HepG2 (cell line): ENCODE data around the gene SLC43A3. TPM values are rescaled to one million over a fixed set of nuclear protein-coding genes. Genes with fewer than 3 reads are reported as not detected.

Experiments
- BATF2 ChIP-seq: sonication (generic); formaldehyde crosslinking; IDR thresholded peaks from 2 replicates; pipeline ENCODE4 v1.8.0; 2022; ENCODE audit warnings: mild to moderate bottlenecking, missing genetic modification reagents, moderate library complexity
- IRX3 ChIP-seq: sonication (generic); formaldehyde crosslinking; IDR thresholded peaks from 2 replicates; pipeline ENCODE4 v1.8.1; 2023; ENCODE audit warnings: mild to moderate bottlenecking, low read depth, missing genetic modification reagents, borderline replicate concordance
- MLX ChIP-seq: IDR thresholded peaks from 2 replicates; pipeline ENCODE4 v1.6.1; 2016
- MTERF4 ChIP-seq: sonication (generic); formaldehyde crosslinking; IDR thresholded peaks from 2 replicates; pipeline ENCODE4 v1.8.0; 2023; ENCODE audit warnings: mild to moderate bottlenecking, missing genetic modification reagents
- NCOA2 ChIP-seq: sonication (generic); formaldehyde crosslinking; IDR thresholded peaks from 2 replicates; pipeline ENCODE4 v1.8.0; 2022; ENCODE audit warnings: inconsistent platforms
- NR2F2 ChIP-seq: IDR thresholded peaks from 2 replicates; pipeline ENCODE4 v1.6.1; 2012; ENCODE audit warnings: low read depth, inconsistent platforms, borderline replicate concordance
- RXRB ChIP-seq: IDR thresholded peaks from 2 replicates; pipeline ENCODE4 v1.6.1; 2016; ENCODE audit warnings: borderline replicate concordance, missing genetic modification reagents, missing compliant biosample characterization
- SETDB1 ChIP-seq: sonication (generic); formaldehyde crosslinking; IDR thresholded peaks from 2 replicates; pipeline ENCODE4 v1.5.1; 2020; ENCODE audit warnings: missing genetic modification reagents, mild to moderate bottlenecking, borderline replicate concordance
- TEAD2 ChIP-seq: sonication (generic); formaldehyde crosslinking; IDR thresholded peaks from 2 replicates; pipeline ENCODE4 v1.9.0; 2021; ENCODE audit warnings: missing genetic modification reagents
- THAP9 ChIP-seq: sonication (generic); formaldehyde crosslinking; IDR thresholded peaks from 2 replicates; pipeline ENCODE4; 2020; ENCODE audit warnings: missing genetic modification reagents, mild to moderate bottlenecking, borderline replicate concordance
- U2AF1 ChIP-seq: fragments of 200-400 bp; formaldehyde crosslinking; optimal IDR thresholded peaks from 2 replicates; pipeline ENCODE3; 2017; ENCODE audit warnings: mild to moderate bottlenecking, low read depth, low read length
- ZFP90 ChIP-seq: sonication (generic); formaldehyde crosslinking; IDR thresholded peaks from 2 replicates; pipeline ENCODE4 v1.8.0; 2022; ENCODE audit warnings: missing genetic modification reagents, mild to moderate bottlenecking, inconsistent platforms, borderline replicate concordance
- ZNF546 ChIP-seq: sonication (generic); formaldehyde crosslinking; conservative IDR thresholded peaks from 2 replicates; pipeline ENCODE4 v1.8.1; 2023; ENCODE audit warnings: mild to moderate bottlenecking, missing genetic modification reagents
- ZNF678 ChIP-seq: sonication (generic); formaldehyde crosslinking; IDR thresholded peaks from 2 replicates; pipeline ENCODE4 v1.4.0; 2020; ENCODE audit warnings: mild to moderate bottlenecking, missing genetic modification reagents
- ZNF775 ChIP-seq: sonication (generic); formaldehyde crosslinking; IDR thresholded peaks from 2 replicates; pipeline ENCODE4 v1.4.0; 2020; ENCODE audit warnings: missing genetic modification reagents, mild to moderate bottlenecking, moderate library complexity, borderline replicate concordance
- ZNF816 ChIP-seq: sonication (generic); formaldehyde crosslinking; IDR thresholded peaks from 2 replicates; pipeline ENCODE4 v1.8.0; 2022; ENCODE audit warnings: missing genetic modification reagents, mild to moderate bottlenecking, borderline replicate concordance
- polyA plus RNA-seq, 8 experiments: library from polyadenylated mRNA; depleted of rRNA in 3 of 8; stranded (reverse) in 7 of 8; unstranded in 1 of 8; fragments of >200 nt; fragmentation: Illumina TruSeq in 4 of 8; extraction: Trizol in 4 of 8; gene quantifications; 2 replicates each; pipeline versions ENCODE4 v1.2.1 to v1.2.3, GENCODE V29; 2011 to 2016; ENCODE audit warnings: low read depth in 4 of 8, missing spikeins in 1 of 8, mixed read lengths in 1 of 8; ENCODE audit not compliant: insufficient read depth in 1 of 8
- total RNA-seq, 5 experiments: library from RNA; depleted of rRNA; stranded (reverse); fragments of >200 nt; fragmentation: Illumina TruSeq; extraction: Trizol; gene quantifications; 2 replicates each; pipeline ENCODE4 v1.2.3, GENCODE V29; 2016; ENCODE audit warnings: low read depth in 1 of 5
- TF ChIP-seq, protein P1 (sequence below): sonication (generic); formaldehyde crosslinking; IDR thresholded peaks from 2 replicates; pipeline ENCODE4 v1.5.0; 2020; ENCODE audit warnings: mild to moderate bottlenecking, missing genetic modification reagents
- TF ChIP-seq, protein P2 (sequence below): sonication (generic); formaldehyde crosslinking; IDR thresholded peaks from 2 replicates; pipeline ENCODE4 v1.5.0; 2020; ENCODE audit warnings: missing genetic modification reagents
- TF ChIP-seq, protein P3 (sequence below): sonication (generic); formaldehyde crosslinking; IDR thresholded peaks from 2 replicates; pipeline ENCODE4 v1.5.1; 2020; ENCODE audit warnings: mild to moderate bottlenecking, missing genetic modification reagents, moderate library complexity

Gene SLC43A3
- total and polyA plus RNA-seq, 2 of the 13 experiments (the other 11 are each of a cell fraction or from before 2014, with no cell fraction given): 2.6 TPM; not detected in 1

- no peak for TF ChIP-seq MTERF4 (CRISPR knock-in tag)
- TF ChIP-seq, protein P1, sequence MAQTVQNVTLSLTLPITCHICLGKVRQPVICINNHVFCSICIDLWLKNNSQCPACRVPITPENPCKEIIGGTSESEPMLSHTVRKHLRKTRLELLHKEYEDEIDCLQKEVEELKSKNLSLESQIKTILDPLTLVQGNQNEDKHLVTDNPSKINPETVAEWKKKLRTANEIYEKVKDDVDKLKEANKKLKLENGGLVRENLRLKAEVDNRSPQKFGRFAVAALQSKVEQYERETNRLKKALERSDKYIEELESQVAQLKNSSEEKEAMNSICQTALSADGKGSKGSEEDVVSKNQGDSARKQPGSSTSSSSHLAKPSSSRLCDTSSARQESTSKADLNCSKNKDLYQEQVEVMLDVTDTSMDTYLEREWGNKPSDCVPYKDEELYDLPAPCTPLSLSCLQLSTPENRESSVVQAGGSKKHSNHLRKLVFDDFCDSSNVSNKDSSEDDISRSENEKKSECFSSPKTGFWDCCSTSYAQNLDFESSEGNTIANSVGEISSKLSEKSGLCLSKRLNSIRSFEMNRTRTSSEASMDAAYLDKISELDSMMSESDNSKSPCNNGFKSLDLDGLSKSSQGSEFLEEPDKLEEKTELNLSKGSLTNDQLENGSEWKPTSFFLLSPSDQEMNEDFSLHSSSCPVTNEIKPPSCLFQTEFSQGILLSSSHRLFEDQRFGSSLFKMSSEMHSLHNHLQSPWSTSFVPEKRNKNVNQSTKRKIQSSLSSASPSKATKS: no peak
- TF ChIP-seq, protein P2, sequence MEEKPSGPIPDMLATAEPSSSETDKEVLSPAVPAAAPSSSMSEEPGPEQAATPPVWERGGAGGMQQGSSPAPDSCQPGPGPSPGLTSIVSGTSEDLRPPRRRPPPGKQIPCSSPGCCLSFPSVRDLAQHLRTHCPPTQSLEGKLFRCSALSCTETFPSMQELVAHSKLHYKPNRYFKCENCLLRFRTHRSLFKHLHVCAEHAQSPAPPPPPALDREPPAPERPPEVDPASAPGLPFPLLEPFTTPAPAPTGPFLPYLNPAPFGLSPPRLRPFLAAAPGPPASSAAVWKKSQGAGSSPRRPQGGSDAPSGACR (CRISPR knock-in tag): no peak
- no peak for TF ChIP-seq MLX
- no peak for TF ChIP-seq U2AF1
- 0 out of 2 replicates have a peak, but pooled peaks have one; percentile 31 for TF ChIP-seq IRX3
- TF ChIP-seq ZNF546 (CRISPR knock-in tag): no peak
- no peak for TF ChIP-seq NCOA2 (CRISPR knock-in tag)
- no peak for TF ChIP-seq NR2F2
- no peak for TF ChIP-seq ZNF775 (CRISPR knock-in tag)
- TF ChIP-seq THAP9 (CRISPR knock-in tag): no peak
- TF ChIP-seq ZNF816 (CRISPR knock-in tag): no peak
- TF ChIP-seq ZFP90 (CRISPR knock-in tag): no peak; the same call in 1 of the 2 replicates
- TF ChIP-seq SETDB1: no peak
- TF ChIP-seq, protein P3, sequence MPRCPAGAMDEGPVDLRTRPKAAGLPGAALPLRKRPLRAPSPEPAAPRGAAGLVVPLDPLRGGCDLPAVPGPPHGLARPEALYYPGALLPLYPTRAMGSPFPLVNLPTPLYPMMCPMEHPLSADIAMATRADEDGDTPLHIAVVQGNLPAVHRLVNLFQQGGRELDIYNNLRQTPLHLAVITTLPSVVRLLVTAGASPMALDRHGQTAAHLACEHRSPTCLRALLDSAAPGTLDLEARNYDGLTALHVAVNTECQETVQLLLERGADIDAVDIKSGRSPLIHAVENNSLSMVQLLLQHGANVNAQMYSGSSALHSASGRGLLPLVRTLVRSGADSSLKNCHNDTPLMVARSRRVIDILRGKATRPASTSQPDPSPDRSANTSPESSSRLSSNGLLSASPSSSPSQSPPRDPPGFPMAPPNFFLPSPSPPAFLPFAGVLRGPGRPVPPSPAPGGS: no peak
- TF ChIP-seq BATF2 (CRISPR knock-in tag): no peak
- no peak for TF ChIP-seq TEAD2 (CRISPR knock-in tag)
- TF ChIP-seq ZNF678 (CRISPR knock-in tag): no peak
- 0 out of 2 replicates have a peak, but pooled peaks have one; percentile 13 for TF ChIP-seq RXRB (CRISPR knock-in tag)
Measured at GRCh38 chr11:57379732-57380131, 47.2 kb downstream of the SLC43A3 start (continued).
